ENCODE results near the gene PRKCH. TPM values are rescaled to one million over a fixed set of nuclear protein-coding genes. Genes with fewer than 3 reads are reported as not detected.

Gene PRKCH
- polyA plus RNA-seq, 6 donors from 2014 or later = 0.59 to 2.8 (median 2.1) TPM

DNA sequence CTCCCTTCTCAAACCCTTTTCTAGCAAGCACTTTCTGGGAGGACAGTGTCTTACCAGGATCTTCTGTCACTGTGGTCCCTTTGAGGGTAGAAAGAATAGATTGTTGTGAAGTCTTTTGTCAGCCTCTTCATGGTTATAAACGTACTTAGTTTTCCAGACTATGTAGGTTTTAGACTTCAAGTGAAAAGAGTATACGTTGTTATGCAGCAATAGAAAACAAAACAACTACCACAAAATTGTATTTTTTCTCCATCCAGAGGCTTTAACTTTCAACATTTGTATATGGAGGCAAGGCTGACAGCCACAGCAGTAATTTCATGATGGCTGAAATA lies 23.7 kb downstream of the PRKCH start:
- Mint-ChIP-seq H3K9me3 (no peaks in the 10 kb centered on the region), H3K36me3 (peaks cover 0 to 4% of the 10 kb centered on the region in 2 donors), H3K27me3 (peaks cover 0 to 10% (median 4%) of the 10 kb centered on the region in 3 donors), H3K4me3 (peak overlapping the region in 1 of 8 donors; percentile 27), H3K27ac (no peak overlapping the region), H3K4me1 (peaks cover 7 to 14% (median 10%) of the 10 kb centered on the region in 3 donors)
- ATAC-seq (ENCODE audit: low read depth in 2 of 2) = no peak
- no peak for DNase-seq

DNA sequence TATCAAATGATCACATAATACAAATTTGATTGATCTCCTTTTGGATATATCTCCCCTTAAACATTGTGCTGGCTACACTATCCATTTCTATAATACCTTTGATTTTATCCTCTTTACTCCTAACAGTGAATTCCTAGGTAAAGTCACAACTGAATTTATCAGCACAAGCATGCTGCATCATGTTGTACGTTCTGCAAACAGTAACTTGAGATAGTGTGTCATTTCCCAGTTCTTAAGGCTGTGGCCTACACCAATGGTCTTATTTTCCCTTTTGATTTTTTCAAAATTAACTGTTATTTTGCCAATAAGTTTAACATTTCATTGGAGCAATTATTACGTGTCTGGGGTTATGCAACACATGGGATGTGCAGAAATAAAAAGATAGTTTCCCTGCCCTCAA lies 24.8 kb downstream of the PRKCH start:
- H3K27ac Mint-ChIP-seq = no peak overlapping the region
- DNase-seq = no peak
- no peak overlapping the region for H3K4me3 Mint-ChIP-seq
- no peak for ATAC-seq (ENCODE audit: low read depth in 2 of 2)
- peaks cover 0 to 10% (median 4%) of the 10 kb centered on the region in 3 donors for H3K27me3 Mint-ChIP-seq
- peaks cover 0 to 4% of the 10 kb centered on the region in 2 donors for H3K36me3 Mint-ChIP-seq
- H3K4me1 Mint-ChIP-seq = peaks cover 16 to 24% (median 18%) of the 10 kb centered on the region in 3 donors
- no peaks in the 10 kb centered on the region for H3K9me3 Mint-ChIP-seq

- H3K27me3 Mint-ChIP-seq = peaks cover 0 to 10% (median 4%) of the 10 kb centered on the region in 3 donors
- no peak for DNase-seq
- no peak overlapping the region for H3K4me3 Mint-ChIP-seq
- no peaks in the 10 kb centered on the region for H3K9me3 Mint-ChIP-seq
- ATAC-seq (ENCODE audit: low read depth in 2 of 2) = no peak
- peaks cover 17 to 27% (median 18%) of the 10 kb centered on the region in 3 donors for H3K4me1 Mint-ChIP-seq
- no peak overlapping the region for H3K27ac Mint-ChIP-seq
- peaks cover 0 to 4% of the 10 kb centered on the region in 2 donors for H3K36me3 Mint-ChIP-seq
These were observed 25.4 kb downstream of the PRKCH start for GRCh38 chr14:61346793-61347192.

DNA sequence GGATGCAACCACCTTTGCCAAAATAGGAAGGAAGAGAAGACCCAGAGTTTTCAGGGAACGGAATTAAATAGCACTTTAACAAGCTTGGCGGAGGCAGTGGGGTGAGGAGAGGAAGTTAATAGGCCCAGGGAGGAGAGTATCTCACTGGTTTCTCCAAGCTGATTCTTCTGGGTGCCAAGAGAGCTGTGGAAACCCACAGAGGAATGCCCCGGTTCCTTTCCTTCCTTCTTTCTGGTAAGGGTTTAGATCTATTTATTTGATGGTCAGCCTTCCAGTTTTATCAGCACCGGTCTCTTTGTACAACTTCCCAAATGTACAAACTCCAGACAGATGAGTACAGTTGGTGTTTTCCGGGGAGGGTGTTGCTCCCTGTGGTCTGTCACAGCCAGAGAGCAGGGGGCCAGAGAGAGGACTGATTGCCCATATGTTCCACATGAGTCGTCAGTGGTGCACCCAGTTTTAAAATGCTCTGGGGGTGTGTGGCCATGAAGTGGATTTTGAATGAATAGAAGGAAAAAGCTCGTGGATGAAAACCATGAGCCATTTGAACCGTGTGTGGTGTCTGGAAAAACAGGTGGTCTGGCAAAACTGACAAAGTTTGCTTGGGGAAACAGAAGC lies 26.6 kb downstream of the PRKCH start:
- DNase-seq = no peak
- no peak overlapping the region for H3K4me3 Mint-ChIP-seq
- peaks cover 0 to 10% (median 4%) of the 10 kb centered on the region in 3 donors for H3K27me3 Mint-ChIP-seq
- peak overlapping the region in 1 of 6 donors; percentile 70 for H3K27ac Mint-ChIP-seq
- no peaks in the 10 kb centered on the region for H3K9me3 Mint-ChIP-seq
- ATAC-seq (ENCODE audit: low read depth in 2 of 2) = no peak
- peaks cover 0 to 4% of the 10 kb centered on the region in 2 donors for H3K36me3 Mint-ChIP-seq
- H3K4me1 Mint-ChIP-seq = peaks cover 17 to 27% (median 18%) of the 10 kb centered on the region in 3 donors

GRCh38 chr14:61350427-61351270 lies 29.3 kb downstream of the PRKCH start:
- Mint-ChIP-seq H3K9me3 (no peaks in the 10 kb centered on the region), H3K27me3 (peaks cover 0 to 10% (median 4%) of the 10 kb centered on the region in 3 donors), H3K27ac (peak overlapping the region in 1 of 6 donors; percentile 58), H3K4me1 (peaks cover 8 to 27% (median 14%) of the 10 kb centered on the region in 3 donors), H3K4me3 (no peak overlapping the region), H3K36me3 (peaks cover 0 to 4% of the 10 kb centered on the region in 2 donors)
- no peak for DNase-seq
- ATAC-seq (ENCODE audit: low read depth in 2 of 2) = peak; percentile 40 to 65

GRCh38 chr14:61351477-61351876 lies 30.1 kb downstream of the PRKCH start:
- peaks cover 0 to 4% of the 10 kb centered on the region in 2 donors for H3K36me3 Mint-ChIP-seq
- H3K27me3 Mint-ChIP-seq = peaks cover 0 to 10% (median 4%) of the 10 kb centered on the region in 3 donors
- H3K4me1 Mint-ChIP-seq = peaks cover 8 to 31% (median 14%) of the 10 kb centered on the region in 3 donors
- DNase-seq = no peak
- no peaks in the 10 kb centered on the region for H3K9me3 Mint-ChIP-seq
- peak overlapping the region in 1 of 6 donors; percentile 2 for H3K27ac Mint-ChIP-seq
- ATAC-seq (ENCODE audit: low read depth in 2 of 2) = no peak
- no peak overlapping the region for H3K4me3 Mint-ChIP-seq

- peaks cover 5 to 8% of the 10 kb centered on the region in 2 donors for H3K36me3 Mint-ChIP-seq
- peaks cover 0 to 12% (median 9%) of the 10 kb centered on the region in 3 donors for H3K27me3 Mint-ChIP-seq
- ATAC-seq (ENCODE audit: low read depth in 2 of 2) (no peak), DNase-seq (no peak)
- no peak overlapping the region for H3K27ac Mint-ChIP-seq
- H3K4me1 Mint-ChIP-seq = peaks cover 3 to 11% (median 5%) of the 10 kb centered on the region in 3 donors
- H3K4me3 Mint-ChIP-seq = no peak overlapping the region
- peaks cover 0 to 5% (median 0%) of the 10 kb centered on the region in 7 donors for H3K9me3 Mint-ChIP-seq
These were observed 34.5 kb downstream of the PRKCH start for GRCh38 chr14:61355892-61356325.

DNA sequence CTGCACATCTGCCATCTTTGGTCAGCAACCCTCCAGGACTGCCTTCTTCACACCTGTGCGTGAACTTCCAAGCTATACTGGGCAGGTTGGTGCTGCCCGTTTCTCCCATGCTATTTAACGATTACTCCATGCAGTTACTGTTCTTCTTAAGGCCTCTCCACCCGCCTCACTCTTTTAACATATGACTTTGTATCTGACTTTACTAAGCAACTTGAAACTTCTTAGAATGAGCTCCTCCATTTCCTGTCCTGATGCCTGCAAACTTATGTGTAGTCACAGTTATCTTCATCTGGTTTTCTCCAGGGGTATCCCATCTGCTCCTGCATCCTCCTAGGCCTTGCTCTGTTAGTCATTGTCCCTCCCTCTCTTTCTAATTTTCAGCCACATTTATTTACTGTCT lies 35.7 kb downstream of the PRKCH start:
- Mint-ChIP-seq H3K36me3 (peaks cover 5 to 8% of the 10 kb centered on the region in 2 donors), H3K4me3 (no peak overlapping the region), H3K27me3 (peaks cover 0 to 12% (median 9%) of the 10 kb centered on the region in 3 donors), H3K27ac (no peak overlapping the region), H3K4me1 (peaks cover 0 to 4% (median 0%) of the 10 kb centered on the region in 3 donors), H3K9me3 (peaks cover 0 to 5% (median 0%) of the 10 kb centered on the region in 7 donors)
- no peak for ATAC-seq (ENCODE audit: low read depth in 2 of 2)
- no peak for DNase-seq

DNA sequence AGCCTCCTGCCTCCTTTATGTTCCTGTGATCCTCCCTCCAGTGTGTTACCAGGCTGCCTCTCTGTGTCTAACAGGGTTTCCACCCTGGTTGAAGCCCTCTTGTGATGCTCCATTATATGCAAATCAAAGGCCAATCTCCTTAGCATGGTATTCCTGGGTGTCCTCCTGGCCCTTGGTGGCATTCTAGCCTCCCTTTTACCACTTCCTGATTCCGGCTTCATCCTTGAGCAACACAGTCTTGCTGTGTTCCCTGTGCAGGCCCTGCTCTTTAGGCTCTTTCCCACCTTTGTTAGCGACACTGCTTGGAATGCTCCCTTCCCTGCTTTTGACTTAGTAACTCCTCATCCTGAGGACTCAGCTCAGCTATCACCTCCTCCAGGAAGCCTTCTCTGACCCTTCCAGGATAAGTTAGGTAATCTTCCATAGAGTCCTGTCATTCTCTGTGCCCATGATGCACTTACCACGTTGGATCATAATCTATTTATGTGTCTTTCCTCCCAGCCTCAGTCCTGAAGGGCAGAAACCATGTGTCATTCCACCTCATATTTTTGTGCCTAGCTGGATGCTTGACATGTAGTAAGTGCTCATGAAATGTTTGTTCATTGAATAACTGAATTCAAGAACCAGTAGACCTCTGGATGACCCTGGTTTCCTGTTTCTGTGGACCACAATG lies 37.3 kb downstream of the PRKCH start:
- H3K4me3 Mint-ChIP-seq = no peak overlapping the region
- peaks cover 0 to 4% (median 0%) of the 10 kb centered on the region in 3 donors for H3K4me1 Mint-ChIP-seq
- DNase-seq (no peak), ATAC-seq (ENCODE audit: low read depth in 2 of 2) (no peak)
- H3K36me3 Mint-ChIP-seq = peaks cover 5 to 8% of the 10 kb centered on the region in 2 donors
- H3K27ac Mint-ChIP-seq = no peak overlapping the region
- peaks cover 0 to 5% (median 0%) of the 10 kb centered on the region in 7 donors for H3K9me3 Mint-ChIP-seq
- peaks cover 0 to 12% (median 9%) of the 10 kb centered on the region in 3 donors for H3K27me3 Mint-ChIP-seq

- Mint-ChIP-seq H3K4me1 (peaks cover 0 to 1% (median 0%) of the 10 kb centered on the region in 3 donors), H3K27me3 (peaks cover 0 to 12% (median 9%) of the 10 kb centered on the region in 3 donors), H3K36me3 (peaks cover 5 to 8% of the 10 kb centered on the region in 2 donors), H3K9me3 (peaks cover 0 to 5% (median 0%) of the 10 kb centered on the region in 7 donors), H3K4me3 (no peak overlapping the region), H3K27ac (no peak overlapping the region)
- DNase-seq = no peak
- no peak for ATAC-seq (ENCODE audit: low read depth in 2 of 2)
These were observed 39.6 kb downstream of the PRKCH start for GRCh38 chr14:61360796-61361525.

- Mint-ChIP-seq H3K4me3 (no peak overlapping the region), H3K27ac (no peak overlapping the region)
- no peak for DNase-seq
These were observed 40.8 kb downstream of the PRKCH start for GRCh38 chr14:61362072-61362750.

GRCh38 chr14:61364243-61364642 lies 42.9 kb downstream of the PRKCH start:
- no peak overlapping the region for H3K27ac Mint-ChIP-seq
- no peak for ATAC-seq (ENCODE audit: low read depth in 2 of 2)

More at GRCh38 chr14:61362072-61362750, 40.8 kb downstream of the PRKCH start:
- Mint-ChIP-seq H3K36me3 (peaks cover 4 to 5% of the 10 kb centered on the region in 2 donors), H3K27me3 (peaks cover 0 to 10% (median 6%) of the 10 kb centered on the region in 3 donors), H3K4me1 (no peaks in the 10 kb centered on the region), H3K9me3 (peaks cover 0 to 4% (median 0%) of the 10 kb centered on the region in 7 donors)
- no peak for ATAC-seq (ENCODE audit: low read depth in 2 of 2)

More at GRCh38 chr14:61364243-61364642, 42.9 kb downstream of the PRKCH start:
- H3K4me1 Mint-ChIP-seq = no peaks in the 10 kb centered on the region
- H3K9me3 Mint-ChIP-seq = no peaks in the 10 kb centered on the region
- no peak overlapping the region for H3K4me3 Mint-ChIP-seq
- no peaks in the 10 kb centered on the region for H3K27me3 Mint-ChIP-seq
- H3K36me3 Mint-ChIP-seq = no peaks in the 10 kb centered on the region
- DNase-seq = no peak
